Uterus (tissue), 4 donors: ENCODE measurements around the gene ZNF708. TPM values are rescaled to one million over a fixed set of nuclear protein-coding genes. Genes with fewer than 3 reads are reported as not detected.

Experiments used
- DNase-seq, 2 donors: peaks; one replicate each; pipeline ENCODE4 v3.0.0-alpha.2; 2019 to 2020
- H3K27ac ChIP-seq, 2 donors: fragments of 200-600 bp; sonication (generic); 1 replicate in 1 of 2; 2 replicates in 1 of 2; pipeline ENCODE4 v1.5.1; 2016 to 2018
- H3K27me3 ChIP-seq, 2 donors: fragments of 200-600 bp; sonication (generic); one replicate each; pipeline ENCODE4 v1.5.1; 2018 to 2019; ENCODE audit warnings: control low read depth in 1 of 2
- H3K36me3 ChIP-seq, 2 donors: fragments of 200-600 bp; sonication (generic); one replicate each; pipeline ENCODE4 v1.5.1; 2019; ENCODE audit warnings: control low read depth in 1 of 2
- H3K4me1 ChIP-seq, 2 donors: fragments of 200-600 bp; sonication (generic); one replicate each; pipeline ENCODE4 v1.5.1; 2018 to 2019; ENCODE audit warnings: control low read depth in 1 of 2
- H3K4me3 ChIP-seq, 2 donors: fragments of 200-600 bp; sonication (generic); 1 replicate in 1 of 2; 2 replicates in 1 of 2; pipeline ENCODE4 v1.5.1; 2018 to 2019; ENCODE audit warnings: mild to moderate bottlenecking in 1 of 2
- H3K9me3 ChIP-seq, 2 donors: fragments of 200-600 bp; sonication (generic); one replicate each; pipeline ENCODE4 v1.5.1; 2019; ENCODE audit warnings: control low read depth in 1 of 2
- CTCF ChIP-seq, 4 experiments: fragments of 200-600 bp in 2 of 4; fragments of 450-650 bp in 2 of 4; sonication (generic) in 2 of 4; IDR thresholded peaks; one replicate each; pipeline ENCODE4 v1.5.1; 2016 to 2019; ENCODE audit warnings: antibody characterized with exemption in 4 of 4, mild to moderate bottlenecking in 2 of 4, moderate library complexity in 1 of 4
- POLR2A ChIP-seq, 2 donors: fragments of 450-650 bp; IDR thresholded peaks; one replicate each; pipeline ENCODE4 v1.6.1; 2016; ENCODE audit warnings: antibody characterized with exemption in 2 of 2, mild to moderate bottlenecking in 1 of 2, moderate library complexity in 1 of 2
- intact Hi-C: fragments of 100-400 bp; cut with DNase I; formaldehyde crosslinking; loops from one replicate; pipeline ENCODE4 v1.15.1; 2023; ENCODE audit warnings: low total_unique reads
- total RNA-seq, 4 donors: library from RNA; depleted of rRNA in 3 of 4; stranded (reverse); fragments of >200 nt in 3 of 4; gene quantifications; one replicate each; pipeline versions ENCODE4 v1.1.0 to v1.2.4, GENCODE V29; 2014 to 2023
- donor health status: DM: yes; HTN: yes; CAD: no.

ZNF708 gene
- total RNA-seq, 4 donors from 2014 or later: 2.3 to 30.4 (median 26.1) TPM

- no peak for DNase-seq
- intact Hi-C loops: no loop called here
- Histone ChIP-seq H3K4me3 (no peak overlapping the region), H3K36me3 (no peaks in the 10 kb centered on the region), H3K27me3 (no peaks in the 10 kb centered on the region), H3K4me1 (no peaks in the 10 kb centered on the region), H3K27ac (no peak overlapping the region), H3K9me3 (no peaks in the 10 kb centered on the region)
- TF ChIP-seq CTCF (IDR thresholded peaks at IDR 0.05) (no peak), POLR2A (IDR thresholded peaks at IDR 0.05) (no peak)
These were observed 6.5 kb upstream of the ZNF708 start for GRCh38 chr19:21335721-21336120.

GRCh38 chr19:21328406-21328805 lies 804 bp downstream of the ZNF708 start:
- no peaks in the 10 kb centered on the region for H3K27me3 ChIP-seq
- H3K36me3 ChIP-seq: no peaks in the 10 kb centered on the region
- intact Hi-C loops: loop anchor here (2.0 kb wide), 1 partner anchor 30 kb away; the partner anchor contains the start of gene ZNF738
- no peak for DNase-seq
- TF ChIP-seq POLR2A (IDR thresholded peaks at IDR 0.05) (no peak), CTCF (IDR thresholded peaks at IDR 0.05) (no peak)
- peak overlapping the region; percentile 87 to 98 for H3K27ac ChIP-seq
- peaks cover 0 to 3% of the 10 kb centered on the region in 2 donors for H3K9me3 ChIP-seq
- no peaks in the 10 kb centered on the region for H3K4me1 ChIP-seq
- H3K4me3 ChIP-seq: peak overlapping the region; percentile 61 to 91

GRCh38 chr19:21326169-21326568 lies 3.0 kb downstream of the ZNF708 start:
- TF ChIP-seq POLR2A (IDR thresholded peaks at IDR 0.05): no peak
- no peak for TF ChIP-seq CTCF (IDR thresholded peaks at IDR 0.05)
- Histone ChIP-seq H3K27me3 (no peaks in the 10 kb centered on the region), H3K9me3 (peaks cover 0 to 3% of the 10 kb centered on the region in 2 donors), H3K36me3 (no peaks in the 10 kb centered on the region), H3K4me3 (no peak overlapping the region), H3K4me1 (no peaks in the 10 kb centered on the region), H3K27ac (no peak overlapping the region)
- intact Hi-C loops: no loop called here
- DNase-seq: no peak

- Histone ChIP-seq H3K36me3 (no peaks in the 10 kb centered on the region), H3K4me1 (no peaks in the 10 kb centered on the region), H3K27ac (peak overlapping the region in 1 of 2 donors; percentile 18), H3K4me3 (no peak overlapping the region), H3K9me3 (peaks cover 0 to 3% of the 10 kb centered on the region in 2 donors), H3K27me3 (no peaks in the 10 kb centered on the region)
- no peak for DNase-seq
- no peak for TF ChIP-seq POLR2A (IDR thresholded peaks at IDR 0.05)
- TF ChIP-seq CTCF (IDR thresholded peaks at IDR 0.05): no peak
- intact Hi-C loops: no loop called here
These were observed 6.2 kb downstream of the ZNF708 start for GRCh38 chr19:21323000-21323399.

GRCh38 chr19:21322528-21322927 lies 6.7 kb downstream of the ZNF708 start:
- no peak for TF ChIP-seq CTCF (IDR thresholded peaks at IDR 0.05)
- TF ChIP-seq POLR2A (IDR thresholded peaks at IDR 0.05): no peak
- Histone ChIP-seq H3K4me3 (no peak overlapping the region), H3K36me3 (no peaks in the 10 kb centered on the region), H3K27me3 (no peaks in the 10 kb centered on the region), H3K4me1 (no peaks in the 10 kb centered on the region), H3K9me3 (peaks cover 0 to 3% of the 10 kb centered on the region in 2 donors), H3K27ac (peak overlapping the region; percentile 18 to 31)
- peak in 1 of 2 donors; percentile 31 for DNase-seq
- intact Hi-C loops: no loop called here
